WERI-Rb-1 (cell line): ENCODE data around the gene RNF133.

Experiments used
- DNase-seq: peaks from one replicate; pipeline ENCODE4 v3.0.0-alpha.2; 2020
- H3K27ac ChIP-seq: fragments of 250-450 bp; sonication (Bioruptor Pico); 2 replicates; pipeline ENCODE4 v1.5.1; 2020; ENCODE audit warnings: mild to moderate bottlenecking, moderate library complexity
- H3K27me3 ChIP-seq: fragments of 250-450 bp; sonication (Bioruptor Pico); 2 replicates; pipeline ENCODE4 v1.5.1; 2021; ENCODE audit warnings: mild to moderate bottlenecking, low read depth, moderate library complexity; ENCODE audit not compliant: insufficient read depth, severe bottlenecking
- H3K36me3 ChIP-seq: fragments of 250-450 bp; sonication (Bioruptor Pico); 2 replicates; pipeline ENCODE4 v1.5.1; 2020; ENCODE audit warnings: mild to moderate bottlenecking, moderate library complexity
- H3K4me3 ChIP-seq: 2 replicates; pipeline ENCODE4 v1.5.1; 2011; ENCODE audit warnings: low read depth, mild to moderate bottlenecking, control low read depth, low read length
- H3K9me3 ChIP-seq: fragments of 250-450 bp; sonication (Bioruptor Pico); 2 replicates; pipeline ENCODE4 v1.5.1; 2021; ENCODE audit warnings: mild to moderate bottlenecking, moderate library complexity; ENCODE audit not compliant: severe bottlenecking
- CTCF ChIP-seq: IDR thresholded peaks from 2 replicates; pipeline ENCODE4 v1.5.1; 2011; ENCODE audit warnings: low read depth, mild to moderate bottlenecking, control low read depth, inconsistent platforms, low read length

The RNF133 gene

GRCh38 chr7:122702872-122703510, 4.1 kb upstream of the RNF133 start, which contains the start of gene RNF148:
TSS of gene RNF148 (minus strand) at chr7:122702922. CDS start at chr7:122702750, 172 bp downstream.
- Histone ChIP-seq H3K27ac (no peak within 1 kb of the TSS), H3K9me3 (no peaks in the 10 kb centered on the region), H3K4me3 (no peak within 1 kb of the TSS), H3K36me3 (no peaks in the 10 kb centered on the region), H3K27me3 (no peaks in the 10 kb centered on the region)
- no peak for TF ChIP-seq CTCF
- DNase-seq = no peak

GRCh38 chr7:122695816-122696215, 3.1 kb downstream of the RNF133 start:
- H3K9me3 ChIP-seq = no peaks in the 10 kb centered on the region
- no peaks in the 10 kb centered on the region for H3K36me3 ChIP-seq
- DNase-seq = no peak
- no peak overlapping the region for H3K27ac ChIP-seq
- H3K4me3 ChIP-seq = no peak overlapping the region
- no peak for TF ChIP-seq CTCF
- no peaks in the 10 kb centered on the region for H3K27me3 ChIP-seq

GRCh38 chr7:122694697-122695096, 4.2 kb downstream of the RNF133 start:
- Histone ChIP-seq H3K36me3 (no peaks in the 10 kb centered on the region), H3K9me3 (no peaks in the 10 kb centered on the region), H3K27me3 (no peaks in the 10 kb centered on the region), H3K27ac (no peak overlapping the region), H3K4me3 (no peak overlapping the region)
- DNase-seq = no peak
- TF ChIP-seq CTCF = no peak

GRCh38 chr7:122692769-122693309, 6.1 kb downstream of the RNF133 start:
- no peak for TF ChIP-seq CTCF
- Histone ChIP-seq H3K27me3 (no peaks in the 10 kb centered on the region), H3K36me3 (no peaks in the 10 kb centered on the region), H3K9me3 (no peaks in the 10 kb centered on the region), H3K4me3 (no peak overlapping the region), H3K27ac (no peak overlapping the region)
- DNase-seq = no peak

- no peak for TF ChIP-seq CTCF
- no peak overlapping the region for H3K4me3 ChIP-seq
- H3K9me3 ChIP-seq = no peaks in the 10 kb centered on the region
- H3K27me3 ChIP-seq = no peaks in the 10 kb centered on the region
- H3K36me3 ChIP-seq = no peaks in the 10 kb centered on the region
- no peak overlapping the region for H3K27ac ChIP-seq
- no peak for DNase-seq
Measured at GRCh38 chr7:122691569-122692235, 7.2 kb downstream of the RNF133 start.
